NT2/D1 (cell line): ENCODE measurements around the gene CCDC39.

ENCODE experiments used
- SUZ12 ChIP-seq: IDR thresholded peaks from 2 replicates; pipeline ENCODE4 v1.6.1; 2011; ENCODE audit not compliant: insufficient read length, insufficient read depth; ENCODE audit errors: extremely low read depth
- YY1 ChIP-seq: IDR thresholded peaks from 2 replicates; pipeline ENCODE4 v1.6.1; 2011; ENCODE audit not compliant: insufficient read length, insufficient read depth

DNA sequence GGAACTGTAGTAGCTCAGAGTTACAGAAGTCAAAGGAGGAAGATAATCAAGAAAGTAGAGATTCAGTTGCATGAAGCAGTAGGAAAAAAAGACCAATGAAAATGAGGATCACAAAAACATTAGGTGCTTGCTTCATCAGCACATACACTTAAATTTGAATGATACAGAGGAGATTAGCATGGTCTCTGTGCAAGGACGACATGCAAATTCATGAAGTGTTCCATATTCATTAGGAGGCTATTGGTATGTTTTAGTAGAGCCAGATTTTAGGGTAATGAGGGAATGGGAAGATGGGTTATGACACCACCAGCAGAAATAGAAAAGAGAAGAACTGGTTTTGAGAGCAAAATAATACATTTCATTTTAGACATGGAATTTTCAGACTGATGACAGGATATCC is 98.4 kb downstream of the CCDC39 start:
- TF ChIP-seq SUZ12 = no peak
- TF ChIP-seq YY1 = no peak
